Kidney epithelial cell (primary cell): ENCODE results near the gene ZC3H12D. TPM values are rescaled to one million over a fixed set of nuclear protein-coding genes. Genes with fewer than 3 reads are reported as not detected.

Experiments
- DNase-seq: peaks from one replicate; pipeline ENCODE4 v3.0.0-alpha.2; 2010; ENCODE audit warnings: low read depth
- H3K27me3 ChIP-seq: 2 replicates; pipeline ENCODE4 v1.6.0; 2011; ENCODE audit warnings: low read length; ENCODE audit not compliant: control insufficient read depth, insufficient read depth
- H3K36me3 ChIP-seq: 2 replicates; pipeline ENCODE4 v1.5.1; 2011; ENCODE audit warnings: low read length; ENCODE audit not compliant: control insufficient read depth, insufficient read depth
- H3K4me3 ChIP-seq: 2 replicates; pipeline ENCODE4 v1.5.1; 2011; ENCODE audit warnings: low read depth, mild to moderate bottlenecking, control low read depth, low read length
- CTCF ChIP-seq: IDR thresholded peaks from 2 replicates; pipeline ENCODE4 v1.5.1; 2011; ENCODE audit warnings: mild to moderate bottlenecking, moderate library complexity, low read length, control low read depth, inconsistent platforms; ENCODE audit not compliant: insufficient read depth, poor library complexity, severe bottlenecking
- total RNA-seq: library from RNA; depleted of rRNA; stranded (reverse); fragments of >200 nt; gene quantifications from 2 replicates; pipeline ENCODE4 v1.2.3, GENCODE V29; 2015

ZC3H12D gene
- total RNA-seq, 1 donor from 2014 or later, result not detected

DNA sequence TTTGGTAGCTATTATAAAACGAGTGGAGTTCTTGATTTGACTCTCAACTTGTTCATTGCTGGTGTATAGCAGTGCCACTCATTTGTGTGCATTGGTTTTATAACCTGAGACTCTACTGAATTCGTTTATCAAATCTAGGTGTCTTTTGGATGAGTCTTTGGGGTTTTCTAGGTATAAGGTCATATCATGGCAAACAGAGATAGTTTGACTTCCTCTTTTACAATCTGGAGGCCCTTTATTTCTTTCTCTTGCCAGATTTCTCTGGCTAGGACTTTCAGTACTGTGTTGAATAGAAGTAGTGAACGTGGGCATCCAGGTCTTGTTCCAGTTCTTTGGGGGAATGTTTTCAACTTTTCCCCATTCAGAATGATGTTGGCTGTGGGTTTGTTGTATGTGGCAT is 46.0 kb downstream of the ZC3H12D start:
- H3K27me3 ChIP-seq, result no peaks in the 10 kb centered on the region
- H3K36me3 ChIP-seq, result no peaks in the 10 kb centered on the region
- TF ChIP-seq CTCF, result no peak
- no peak overlapping the region for H3K4me3 ChIP-seq
- DNase-seq, result no peak

GRCh38 chr6:149437212-149437611 is 47.6 kb downstream of the ZC3H12D start:
- no peak overlapping the region for H3K4me3 ChIP-seq
- DNase-seq, result no peak
- TF ChIP-seq CTCF, result no peak
- no peaks in the 10 kb centered on the region for H3K27me3 ChIP-seq
- H3K36me3 ChIP-seq, result no peaks in the 10 kb centered on the region

DNA sequence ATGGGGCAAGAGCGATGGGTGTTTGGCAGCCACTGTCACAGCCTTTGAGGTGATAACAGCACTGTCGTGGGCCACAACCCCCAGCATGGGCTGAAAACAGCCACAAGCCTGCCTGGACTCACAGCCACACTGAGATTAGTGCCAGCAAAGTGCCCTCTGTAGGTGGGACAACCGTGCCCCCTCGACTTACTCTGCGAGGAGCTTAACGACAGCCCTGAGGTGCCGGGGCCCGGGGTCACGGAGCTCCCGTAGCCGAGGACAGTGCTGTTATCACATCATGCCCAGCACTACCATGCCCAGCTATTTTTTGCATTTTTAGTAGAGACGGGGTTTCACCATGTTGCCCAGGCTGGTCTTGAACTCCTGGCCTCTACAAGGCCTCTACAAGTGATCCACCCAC is 48.2 kb downstream of the ZC3H12D start:
- DNase-seq, result no peak
- Histone ChIP-seq H3K27me3 (no peaks in the 10 kb centered on the region), H3K4me3 (no peak overlapping the region), H3K36me3 (no peaks in the 10 kb centered on the region)
- TF ChIP-seq CTCF, result no peak

DNA sequence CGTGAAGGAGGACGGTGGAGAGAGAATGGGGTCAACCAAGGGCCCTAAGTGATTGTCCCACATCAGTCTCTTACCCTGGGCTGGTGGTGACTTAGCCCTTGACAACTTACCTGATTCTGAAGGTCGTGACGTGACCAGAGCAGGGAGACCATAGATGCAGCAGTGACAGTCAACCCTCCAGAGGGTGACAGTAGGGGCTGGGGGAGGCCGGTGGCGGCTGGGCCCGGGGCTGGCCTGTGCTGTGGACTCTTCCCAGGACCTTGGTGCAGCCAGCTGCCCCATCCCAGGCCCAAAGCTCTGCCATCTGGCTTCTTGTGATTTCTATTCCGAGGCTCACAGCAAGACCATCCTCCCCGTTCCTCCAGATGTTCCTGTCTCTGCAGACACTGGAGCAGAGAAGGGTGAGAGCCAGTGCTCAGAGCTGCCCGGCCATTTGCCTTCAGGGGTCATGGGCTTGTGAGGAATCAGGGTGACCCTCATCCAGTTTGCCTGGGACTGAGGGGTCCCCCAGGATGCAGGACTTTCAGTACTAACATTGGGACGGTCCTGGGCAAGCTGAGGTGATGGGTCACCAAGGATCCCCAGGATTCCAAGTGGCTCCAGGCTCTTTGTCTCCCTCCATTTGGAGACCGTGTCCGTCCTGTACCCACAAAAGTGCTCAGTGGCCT is 48.8 kb downstream of the ZC3H12D start:
- no peak for TF ChIP-seq CTCF
- DNase-seq, result no peak
- no peaks in the 10 kb centered on the region for H3K27me3 ChIP-seq
- no peaks in the 10 kb centered on the region for H3K36me3 ChIP-seq
- H3K4me3 ChIP-seq, result no peak overlapping the region

DNA sequence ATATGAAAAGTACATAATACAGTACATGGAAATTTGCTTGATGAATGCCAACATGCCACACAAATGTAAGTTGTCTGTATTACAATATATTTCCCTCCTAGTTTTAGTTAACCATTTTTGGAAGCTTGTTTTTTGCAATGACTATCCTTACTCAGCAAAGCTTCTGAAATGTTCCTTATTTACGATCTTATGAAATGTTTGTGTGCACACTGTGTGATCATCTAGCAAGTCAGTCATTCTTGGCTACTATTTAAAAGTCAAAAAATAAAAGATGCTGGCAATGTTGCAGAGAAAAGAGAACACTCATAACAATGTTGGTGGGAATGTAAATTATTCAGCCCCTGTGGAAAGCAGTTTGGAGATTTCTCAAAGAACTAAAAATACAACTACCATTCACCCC is 50.9 kb downstream of the ZC3H12D start:
- no peak for TF ChIP-seq CTCF
- DNase-seq, result no peak
- Histone ChIP-seq H3K4me3 (no peak overlapping the region), H3K36me3 (no peaks in the 10 kb centered on the region), H3K27me3 (no peaks in the 10 kb centered on the region)

GRCh38 chr6:149433405-149433804 is 51.4 kb downstream of the ZC3H12D start:
- no peak for TF ChIP-seq CTCF
- no peaks in the 10 kb centered on the region for H3K27me3 ChIP-seq
- no peak overlapping the region for H3K4me3 ChIP-seq
- H3K36me3 ChIP-seq, result no peaks in the 10 kb centered on the region
- DNase-seq, result no peak
